ENCODE data around the gene TACO1.

GRCh38 chr17:63640038-63640437 is 39.3 kb downstream of the TACO1 start:
- TF ChIP-seq EGR1 (IDR thresholded peaks at IDR 0.05; ENCODE audit: borderline replicate concordance in 1 of 2, low read depth in 2 of 2, low read length in 2 of 2) = no peak
- TF ChIP-seq LARP7 (IDR thresholded peaks at IDR 0.05) = no peak
- TF ChIP-seq TCF12 (IDR thresholded peaks at IDR 0.05; ENCODE audit: low read depth, low read length) = no peak
- no peak for TF ChIP-seq GATAD2B (conservative IDR thresholded peaks at IDR 0.05; ENCODE audit: low read depth)
- TF ChIP-seq RAD51 (IDR thresholded peaks at IDR 0.05) = no peak
- TF ChIP-seq CTCF (IDR thresholded peaks at IDR 0.05 in 2 of 3, conservative IDR thresholded peaks at IDR 0.05 in 1 of 3; ENCODE audit: control insufficient read depth in 2 of 3, extremely low read depth in 1 of 3, insufficient read depth in 1 of 3, low read depth in 3 of 3, low read length in 3 of 3) = no peak
- TF ChIP-seq USF1 (IDR thresholded peaks at IDR 0.05; ENCODE audit: borderline replicate concordance, extremely low read length, insufficient read depth, low read depth, low read length) = no peak
- no peak for TF ChIP-seq TARDBP (IDR thresholded peaks at IDR 0.05; ENCODE audit: borderline replicate concordance)
- no peak for TF ChIP-seq CHD2 (IDR thresholded peaks at IDR 0.05; ENCODE audit: borderline replicate concordance, low read depth, low read length)
